ENCODE results near the gene TERB2. TPM values are rescaled to one million over a fixed set of nuclear protein-coding genes. Genes with fewer than 3 reads are reported as not detected.
"Not testable (repeated sequence)": the region's sequence is repeated elsewhere in the genome, so short reads cannot be mapped to it uniquely, and the experiment has no call there.

Gene TERB2, protein sequence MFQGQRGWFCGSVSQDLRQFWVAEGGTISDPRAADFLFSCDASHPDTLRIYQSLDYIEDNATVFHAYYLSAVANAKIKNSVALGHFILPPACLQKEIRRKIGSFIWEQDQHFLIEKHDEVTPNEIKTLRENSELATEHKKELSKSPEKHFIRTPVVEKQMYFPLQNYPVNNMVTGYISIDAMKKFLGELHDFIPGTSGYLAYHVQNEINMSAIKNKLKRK
- total RNA-seq, result not detected
- under 1 TPM in 1 of 8 donors, not detected in 7; 0.21 TPM for polyA plus RNA-seq (ENCODE audit: insufficient read depth in 1 of 8, insufficient read length in 8 of 8, low replicate concordance in 1 of 8)
- long read RNA-seq, donor 1, result 0 reads
- long read RNA-seq, donor 2, result 0 reads
- long read RNA-seq, donor 3, result 0 reads
- long read RNA-seq, donor 4, result 0 reads
- long read RNA-seq, donor 5, result 0 reads
- long read RNA-seq, donor 6, result 0 reads
- long read RNA-seq, donor 7, result 0 reads
- long read RNA-seq, donor 8, result 0 reads
- long read RNA-seq, donor 9, result 0 reads
- long read RNA-seq, donor 10, result 0 reads
- long read RNA-seq, donor 11, result 0 reads

DNA sequence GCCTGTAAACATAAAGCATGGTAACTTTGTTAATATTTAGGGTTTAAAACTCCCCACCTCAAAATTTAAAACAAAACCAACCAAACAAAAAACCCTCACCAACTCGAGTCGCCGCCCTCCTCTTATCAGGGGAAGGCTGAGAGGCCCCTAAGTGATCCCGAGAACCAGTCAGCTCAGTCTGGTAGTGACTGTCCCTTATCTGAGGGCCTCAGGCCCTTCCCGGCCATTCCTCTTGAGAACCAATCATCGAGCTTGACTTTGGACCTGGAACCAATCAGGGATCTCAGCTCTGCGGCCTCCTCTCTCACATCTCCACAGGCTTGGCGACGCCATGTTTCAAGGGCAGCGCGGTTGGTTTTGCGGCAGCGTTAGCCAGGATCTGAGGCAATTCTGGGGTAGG is at the start of gene TERB2:
Gene TERB2, plus strand, starts transcription at position 300 of the 400 bp plus-strand sequence. Its CDS starts 32 bp downstream, at position 332.
- WGBS (ENCODE audit: insufficient coverage), result 100% methylated on average over 6 of the region's 13 CpGs

DNA sequence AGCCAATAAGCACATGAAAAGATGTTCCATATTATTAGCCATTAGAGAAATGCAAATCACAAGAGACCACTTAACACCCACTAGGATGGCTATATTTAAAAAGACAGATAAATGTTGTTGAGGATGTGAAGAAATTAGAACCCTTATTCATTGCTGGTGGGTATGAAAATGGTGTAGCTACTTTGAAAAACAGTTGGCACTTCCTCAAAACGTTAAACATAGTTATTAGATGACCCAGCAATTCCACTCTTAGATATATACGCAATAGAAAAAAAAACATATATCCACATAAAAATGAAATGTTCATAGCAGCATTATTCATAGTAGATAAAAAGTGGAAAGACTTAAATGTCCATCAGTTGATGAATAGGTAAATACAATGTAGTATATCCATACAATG is 47.1 kb upstream of the TERB2 start:
- no peaks in the 10 kb centered on the region for H3K4me1 ChIP-seq (ENCODE audit: control insufficient read depth, insufficient read depth, low read length)
- no peaks in the 10 kb centered on the region for H3K27me3 ChIP-seq (ENCODE audit: control insufficient read depth, insufficient read depth, low read length)
- WGBS (ENCODE audit: insufficient coverage), result no CpG with 5 or more reads among the region's 2 CpGs
- no peaks in the 10 kb centered on the region for H3K36me3 ChIP-seq (ENCODE audit: control insufficient read depth, insufficient read depth, low read length)
- H3K27ac ChIP-seq (ENCODE audit: low read length), result no peak overlapping the region
- H3K4me3 ChIP-seq (ENCODE audit: low read length), result no peak overlapping the region
- DNase-seq, result no peak
- H3K9me3 ChIP-seq (replicated peaks; ENCODE audit: control insufficient read depth, low read depth, low read length), result no peaks in the 10 kb centered on the region

More for the DNA sequence above, at the start of gene TERB2:
- no peak within 1 kb of the TSS for H3K27ac ChIP-seq (ENCODE audit: low read length)
- H3K9me3 ChIP-seq (replicated peaks; ENCODE audit: control insufficient read depth, low read depth, low read length), result no peaks in the 10 kb centered on the region
- peaks cover 2% of the 10 kb centered on the region for H3K27me3 ChIP-seq (ENCODE audit: control insufficient read depth, insufficient read depth, low read length)
- no peak for DNase-seq
- H3K36me3 ChIP-seq (ENCODE audit: control insufficient read depth, insufficient read depth, low read length), result no peaks in the 10 kb centered on the region
- H3K4me1 ChIP-seq (ENCODE audit: control insufficient read depth, insufficient read depth, low read length), result no peaks in the 10 kb centered on the region
- H3K4me3 ChIP-seq (ENCODE audit: low read length), result no peak within 1 kb of the TSS

DNA sequence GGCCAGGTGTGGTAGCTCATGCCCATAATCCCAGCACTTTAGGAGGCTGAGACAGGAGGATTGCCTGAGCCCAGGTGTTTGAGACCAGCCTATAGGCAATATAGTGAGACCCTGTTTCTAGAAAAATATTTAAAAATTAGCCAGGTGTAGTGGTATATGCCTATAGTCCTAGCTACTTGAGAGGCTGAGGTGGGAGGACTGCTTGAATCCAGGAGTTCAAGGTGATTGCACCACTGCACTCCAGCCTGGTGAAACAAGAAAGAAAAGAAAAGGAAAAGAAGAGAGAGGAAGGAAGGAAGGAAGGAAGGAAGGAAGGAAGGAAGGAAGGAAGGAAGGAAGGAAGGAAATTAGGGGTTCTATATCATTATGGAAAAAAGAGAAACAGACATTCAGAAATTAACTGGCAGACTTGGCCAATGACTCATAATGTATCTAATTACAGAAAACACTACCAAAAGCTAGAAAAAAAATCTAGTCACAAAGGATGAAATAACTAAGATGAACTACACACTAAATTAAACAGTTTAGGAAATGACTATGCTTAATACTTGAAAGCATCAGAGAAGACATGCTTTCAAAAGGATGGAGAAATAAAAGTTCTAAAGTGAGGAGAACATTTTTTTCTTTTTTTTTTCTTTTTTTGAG is 45.4 kb upstream of the TERB2 start:
- DNase-seq, result no peak
- Histone ChIP-seq H3K9me3 (replicated peaks; ENCODE audit: control insufficient read depth, low read depth, low read length) (no peaks in the 10 kb centered on the region), H3K4me3 (ENCODE audit: low read length) (no peak overlapping the region), H3K27ac (ENCODE audit: low read length) (no peak overlapping the region), H3K36me3 (ENCODE audit: control insufficient read depth, insufficient read depth, low read length) (no peaks in the 10 kb centered on the region), H3K27me3 (ENCODE audit: control insufficient read depth, insufficient read depth, low read length) (no peaks in the 10 kb centered on the region), H3K4me1 (ENCODE audit: control insufficient read depth, insufficient read depth, low read length) (no peaks in the 10 kb centered on the region)

DNA sequence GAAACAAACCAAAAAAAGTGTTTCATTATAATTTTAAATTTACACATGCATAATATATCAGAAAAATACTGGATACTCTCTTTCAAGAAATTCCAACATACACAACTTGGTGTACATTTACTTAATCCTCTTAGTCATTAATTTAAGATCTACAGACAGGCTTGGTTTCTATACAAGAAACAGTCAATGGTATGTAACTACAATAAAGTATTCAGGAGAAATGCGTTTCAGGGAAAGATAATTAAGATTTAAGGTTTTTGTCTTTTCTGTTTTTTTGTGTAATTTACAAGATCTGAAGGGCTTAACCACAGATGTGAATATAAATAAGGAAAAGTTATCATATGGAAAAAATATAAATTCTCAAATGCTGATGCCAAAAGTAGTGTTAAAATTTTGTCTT is 44.3 kb upstream of the TERB2 start:
- H3K9me3 ChIP-seq (replicated peaks; ENCODE audit: control insufficient read depth, low read depth, low read length); H3K4me3 ChIP-seq (ENCODE audit: low read length); H3K27me3 ChIP-seq (ENCODE audit: control insufficient read depth, insufficient read depth, low read length); H3K4me1 ChIP-seq (ENCODE audit: control insufficient read depth, insufficient read depth, low read length); H3K27ac ChIP-seq (ENCODE audit: low read length); H3K36me3 ChIP-seq (ENCODE audit: control insufficient read depth, insufficient read depth, low read length); DNase-seq: not testable (repeated sequence)
- WGBS (ENCODE audit: insufficient coverage), result no CpG with 5 or more reads among the region's 1 CpG

DNA sequence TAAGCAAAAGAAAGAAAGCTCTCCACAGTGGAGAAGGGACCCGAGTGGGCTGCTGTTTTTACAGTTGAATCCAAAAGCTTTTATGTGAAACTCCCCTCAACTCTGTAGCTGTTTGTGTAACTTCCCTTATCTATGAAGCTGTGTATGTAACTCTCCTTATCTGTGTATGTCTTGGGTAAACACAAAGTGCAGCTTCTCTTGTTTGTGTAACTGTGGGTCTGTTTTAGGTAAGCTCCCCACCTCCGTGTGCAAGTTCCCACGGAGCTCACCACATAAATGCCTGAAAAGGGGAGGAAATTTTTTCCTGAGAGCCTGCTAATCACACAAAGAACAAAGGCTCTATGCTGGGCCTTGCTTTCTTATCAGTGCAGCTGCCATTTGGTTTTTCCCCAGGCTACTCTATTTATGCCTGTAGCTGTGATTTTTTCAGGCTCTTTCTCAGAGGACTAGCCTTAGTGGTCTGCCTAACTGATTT is 43.5 kb upstream of the TERB2 start:
- H3K27ac ChIP-seq (ENCODE audit: low read length); H3K36me3 ChIP-seq (ENCODE audit: control insufficient read depth, insufficient read depth, low read length); H3K9me3 ChIP-seq (replicated peaks; ENCODE audit: control insufficient read depth, low read depth, low read length); H3K27me3 ChIP-seq (ENCODE audit: control insufficient read depth, insufficient read depth, low read length); DNase-seq; H3K4me3 ChIP-seq (ENCODE audit: low read length); H3K4me1 ChIP-seq (ENCODE audit: control insufficient read depth, insufficient read depth, low read length): not testable (repeated sequence)
- WGBS (ENCODE audit: insufficient coverage), result no CpG with 5 or more reads among the region's 3 CpGs

DNA sequence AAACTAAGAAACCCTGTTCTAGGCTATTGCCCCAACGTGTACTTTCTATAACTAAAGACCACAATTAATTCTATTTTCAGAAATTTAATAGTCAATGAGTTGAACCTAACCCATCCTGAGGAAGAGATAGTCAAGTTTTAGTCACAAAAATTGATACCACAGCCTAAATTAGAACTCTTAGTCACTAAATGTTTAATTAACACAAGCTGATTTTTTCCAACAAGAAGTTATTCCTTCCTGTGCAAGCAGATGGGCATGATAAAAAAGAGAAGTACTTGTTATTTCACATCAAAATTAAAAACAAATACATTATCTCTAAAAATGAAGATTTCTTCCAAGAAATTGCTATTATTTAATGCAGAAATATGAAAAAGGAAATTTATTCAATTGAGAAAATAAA is 38.4 kb upstream of the TERB2 start:
- Histone ChIP-seq H3K4me1 (ENCODE audit: control insufficient read depth, insufficient read depth, low read length) (no peaks in the 10 kb centered on the region), H3K4me3 (ENCODE audit: low read length) (no peak overlapping the region), H3K9me3 (replicated peaks; ENCODE audit: control insufficient read depth, low read depth, low read length) (no peaks in the 10 kb centered on the region), H3K27me3 (ENCODE audit: control insufficient read depth, insufficient read depth, low read length) (no peaks in the 10 kb centered on the region), H3K27ac (ENCODE audit: low read length) (no peak overlapping the region), H3K36me3 (ENCODE audit: control insufficient read depth, insufficient read depth, low read length) (no peaks in the 10 kb centered on the region)
- no CpG with 5 or more reads among the region's 1 CpG for WGBS (ENCODE audit: insufficient coverage)
- no peak for DNase-seq

DNA sequence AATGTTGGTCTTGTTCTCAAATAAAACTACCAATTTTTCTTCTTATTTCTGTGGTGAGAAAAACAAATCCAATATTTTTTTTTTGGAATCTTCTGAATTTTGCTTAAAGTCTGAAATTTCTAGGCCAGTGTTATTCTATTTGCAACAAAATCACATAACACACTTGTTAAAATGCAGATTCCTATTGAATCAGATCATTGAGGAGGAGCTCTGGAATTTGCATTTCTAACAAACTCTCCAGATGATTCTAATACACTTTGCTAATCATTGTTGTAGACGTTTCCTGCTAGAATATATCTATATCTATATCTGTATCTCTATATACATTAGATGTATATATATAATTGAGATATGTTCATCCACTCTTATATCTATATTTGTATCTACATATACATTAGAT is 27.8 kb upstream of the TERB2 start:
- H3K4me1 ChIP-seq (ENCODE audit: control insufficient read depth, insufficient read depth, low read length); H3K4me3 ChIP-seq (ENCODE audit: low read length); H3K36me3 ChIP-seq (ENCODE audit: control insufficient read depth, insufficient read depth, low read length); DNase-seq; H3K27ac ChIP-seq (ENCODE audit: low read length); H3K27me3 ChIP-seq (ENCODE audit: control insufficient read depth, insufficient read depth, low read length); H3K9me3 ChIP-seq (replicated peaks; ENCODE audit: control insufficient read depth, low read depth, low read length): not testable (repeated sequence)
- no CpG with 5 or more reads among the region's 1 CpG for WGBS (ENCODE audit: insufficient coverage)

DNA sequence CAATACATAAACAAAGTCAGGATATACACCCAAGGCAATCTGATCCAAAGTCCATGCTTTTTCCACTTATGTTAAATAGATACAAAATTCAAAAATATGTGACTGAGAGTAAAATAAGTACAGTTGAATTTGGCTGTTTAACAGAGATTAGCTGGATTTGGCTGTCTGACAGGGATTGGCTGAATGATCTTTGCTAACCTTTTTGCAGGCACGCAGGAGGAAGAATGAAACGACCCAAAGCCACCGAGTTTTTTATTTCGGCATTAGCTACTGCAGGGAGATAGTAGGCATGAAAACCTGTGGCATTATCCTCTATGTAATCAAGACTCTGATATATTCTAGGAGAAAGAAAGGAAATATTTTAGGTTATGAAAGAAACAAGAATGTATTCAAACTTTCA is 26.2 kb upstream of the TERB2 start:
- not testable (repeated sequence) for H3K27me3 ChIP-seq (ENCODE audit: control insufficient read depth, insufficient read depth, low read length); H3K27ac ChIP-seq (ENCODE audit: low read length); H3K36me3 ChIP-seq (ENCODE audit: control insufficient read depth, insufficient read depth, low read length); DNase-seq; H3K9me3 ChIP-seq (replicated peaks; ENCODE audit: control insufficient read depth, low read depth, low read length); H3K4me3 ChIP-seq (ENCODE audit: low read length); H3K4me1 ChIP-seq (ENCODE audit: control insufficient read depth, insufficient read depth, low read length)
- no CpG with 5 or more reads among the region's 4 CpGs for WGBS (ENCODE audit: insufficient coverage)

DNA sequence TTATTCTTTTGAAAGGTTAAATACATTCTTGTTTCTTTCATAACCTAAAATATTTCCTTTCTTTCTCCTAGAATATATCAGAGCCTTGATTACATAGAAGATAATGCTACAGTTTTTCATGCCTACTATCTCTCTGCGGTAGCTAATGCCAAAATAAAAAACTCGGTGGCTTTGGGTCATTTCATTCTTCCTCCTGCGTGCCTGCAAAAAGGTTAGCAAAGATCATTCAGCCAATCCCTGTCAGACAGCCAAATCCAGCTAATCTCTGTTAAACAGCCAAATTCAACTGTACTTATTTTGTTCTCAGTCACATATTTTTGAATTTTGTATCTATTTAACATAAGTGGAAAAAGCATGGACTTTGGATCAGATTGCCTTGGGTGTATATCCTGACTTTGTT is 1.8 kb downstream of the TERB2 start:
- not testable (repeated sequence) for H3K27ac ChIP-seq (ENCODE audit: low read length); H3K27me3 ChIP-seq (ENCODE audit: control insufficient read depth, insufficient read depth, low read length); DNase-seq; H3K4me1 ChIP-seq (ENCODE audit: control insufficient read depth, insufficient read depth, low read length); H3K36me3 ChIP-seq (ENCODE audit: control insufficient read depth, insufficient read depth, low read length); H3K4me3 ChIP-seq (ENCODE audit: low read length); H3K9me3 ChIP-seq (replicated peaks; ENCODE audit: control insufficient read depth, low read depth, low read length)
- WGBS (ENCODE audit: insufficient coverage), result no CpG with 5 or more reads among the region's 3 CpGs

DNA sequence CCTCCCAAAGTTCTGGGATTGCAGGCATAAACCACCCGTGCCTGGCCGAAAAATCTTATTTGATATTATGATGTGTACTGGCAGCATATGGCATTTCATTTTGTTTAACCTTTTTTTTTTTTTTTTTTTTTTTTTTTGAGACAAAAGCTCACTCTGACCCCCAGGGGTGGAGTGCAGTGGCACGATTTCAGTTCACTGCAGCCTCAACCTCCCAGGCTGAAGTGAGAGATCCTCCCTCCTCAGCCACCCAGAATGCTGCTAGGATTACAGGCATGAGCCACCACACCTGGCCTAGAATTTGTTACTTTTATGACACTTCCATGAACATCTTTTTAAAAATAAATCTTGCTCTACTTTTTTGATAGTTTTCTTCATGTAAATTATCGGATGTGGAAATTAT is 12.0 kb downstream of the TERB2 start:
- Histone ChIP-seq H3K4me1 (ENCODE audit: control insufficient read depth, insufficient read depth, low read length) (no peaks in the 10 kb centered on the region), H3K4me3 (ENCODE audit: low read length) (no peak overlapping the region), H3K27me3 (ENCODE audit: control insufficient read depth, insufficient read depth, low read length) (no peaks in the 10 kb centered on the region), H3K36me3 (ENCODE audit: control insufficient read depth, insufficient read depth, low read length) (no peaks in the 10 kb centered on the region), H3K9me3 (replicated peaks; ENCODE audit: control insufficient read depth, low read depth, low read length) (no peaks in the 10 kb centered on the region), H3K27ac (ENCODE audit: low read length) (no peak overlapping the region)
- 0% methylated on average over 1 of the region's 4 CpGs for WGBS (ENCODE audit: insufficient coverage)
- DNase-seq, result no peak

Measured in muscle of leg (tissue), 16 donors.